ENCODE measurements around the gene TRAF2. TPM values are rescaled to one million over a fixed set of nuclear protein-coding genes. Genes with fewer than 3 reads are reported as not detected.
A peak's percentile ranks its signal among the peaks of the same experiment; 100 is the strongest.

Gene TRAF2
- total and polyA plus RNA-seq, 9 of the 15 experiments (the other 6 are each of a cell fraction or from before 2014, with no cell fraction given) = 0.24 to 45.2 (median 18.0) TPM

DNA sequence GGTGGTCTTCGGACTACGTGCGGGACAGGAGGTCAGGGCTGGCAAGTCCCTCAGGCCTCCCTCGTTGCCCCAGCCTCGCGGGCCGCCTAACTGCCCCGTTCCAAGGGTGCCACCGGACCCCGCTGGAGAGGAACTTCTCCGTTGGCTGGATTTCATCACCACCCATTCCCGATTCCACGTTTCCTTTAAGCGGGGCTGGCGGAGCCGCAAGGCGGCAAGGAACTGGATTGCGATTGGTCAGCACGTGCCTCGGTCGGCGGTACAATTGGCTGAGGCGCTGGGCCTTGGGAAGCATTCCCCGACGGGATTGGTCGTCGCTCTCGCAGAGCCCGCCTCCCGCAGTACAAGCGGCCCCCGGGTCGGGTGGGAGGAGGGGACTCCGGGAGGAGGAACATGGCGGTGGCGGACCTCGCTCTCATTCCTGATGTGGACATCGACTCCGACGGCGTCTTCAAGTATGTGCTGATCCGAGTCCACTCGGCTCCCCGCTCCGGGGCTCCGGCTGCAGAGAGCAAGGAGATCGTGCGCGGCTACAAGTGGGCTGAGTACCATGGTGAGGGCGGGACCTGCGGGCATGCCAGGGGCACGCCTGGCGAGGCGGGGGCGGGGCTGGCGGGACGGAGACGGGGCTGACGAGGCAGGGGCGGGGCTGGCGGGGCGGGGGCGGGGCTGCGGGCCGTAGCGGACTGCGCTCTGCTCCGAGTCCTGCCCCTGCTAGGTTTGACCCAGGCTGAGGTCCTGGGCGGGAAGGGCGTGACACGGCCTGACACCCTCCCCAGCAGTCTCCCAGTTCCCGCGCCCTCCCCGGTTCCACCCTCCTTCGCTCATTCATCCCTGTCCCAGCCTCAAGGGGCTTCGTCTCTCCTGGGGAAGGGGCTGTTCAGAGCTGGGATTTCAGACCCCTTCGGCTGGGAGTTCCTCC, 37.0 kb upstream of the TRAF2 start, which contains the start of gene PHPT1 (continued):
- TF ChIP-seq KDM5B (IDR thresholded peaks at IDR 0.05; ENCODE audit: insufficient replicate concordance, low read depth, low read length) = peak; percentile 92
- TF ChIP-seq MAZ (CRISPR knock-in tag; conservative IDR thresholded peaks at IDR 0.05 in 1 of 2, IDR thresholded peaks at IDR 0.05 in 1 of 2) = peak; percentile 94 to 96
- peak; percentile 15; the same call in 1 of the 2 replicates for TF ChIP-seq ZBTB7A (IDR thresholded peaks at IDR 0.05; ENCODE audit: borderline replicate concordance, control insufficient read depth, low read depth, low read length)
- TF ChIP-seq FOXM1 (IDR thresholded peaks at IDR 0.05; ENCODE audit: low read depth) = peak; percentile 86
- no peak; the same call in 1 of the 2 replicates for TF ChIP-seq FOXM1 (CRISPR knock-in tag; IDR thresholded peaks at IDR 0.05; ENCODE audit: low read depth)
- TF ChIP-seq, protein P1, sequence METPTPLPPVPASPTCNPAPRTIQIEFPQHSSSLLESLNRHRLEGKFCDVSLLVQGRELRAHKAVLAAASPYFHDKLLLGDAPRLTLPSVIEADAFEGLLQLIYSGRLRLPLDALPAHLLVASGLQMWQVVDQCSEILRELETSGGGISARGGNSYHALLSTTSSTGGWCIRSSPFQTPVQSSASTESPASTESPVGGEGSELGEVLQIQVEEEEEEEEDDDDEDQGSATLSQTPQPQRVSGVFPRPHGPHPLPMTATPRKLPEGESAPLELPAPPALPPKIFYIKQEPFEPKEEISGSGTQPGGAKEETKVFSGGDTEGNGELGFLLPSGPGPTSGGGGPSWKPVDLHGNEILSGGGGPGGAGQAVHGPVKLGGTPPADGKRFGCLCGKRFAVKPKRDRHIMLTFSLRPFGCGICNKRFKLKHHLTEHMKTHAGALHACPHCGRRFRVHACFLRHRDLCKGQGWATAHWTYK (CRISPR knock-in tag; IDR thresholded peaks at IDR 0.05) = peak; percentile 58; the same call in 1 of the 2 replicates
- TF ChIP-seq, protein P2, sequence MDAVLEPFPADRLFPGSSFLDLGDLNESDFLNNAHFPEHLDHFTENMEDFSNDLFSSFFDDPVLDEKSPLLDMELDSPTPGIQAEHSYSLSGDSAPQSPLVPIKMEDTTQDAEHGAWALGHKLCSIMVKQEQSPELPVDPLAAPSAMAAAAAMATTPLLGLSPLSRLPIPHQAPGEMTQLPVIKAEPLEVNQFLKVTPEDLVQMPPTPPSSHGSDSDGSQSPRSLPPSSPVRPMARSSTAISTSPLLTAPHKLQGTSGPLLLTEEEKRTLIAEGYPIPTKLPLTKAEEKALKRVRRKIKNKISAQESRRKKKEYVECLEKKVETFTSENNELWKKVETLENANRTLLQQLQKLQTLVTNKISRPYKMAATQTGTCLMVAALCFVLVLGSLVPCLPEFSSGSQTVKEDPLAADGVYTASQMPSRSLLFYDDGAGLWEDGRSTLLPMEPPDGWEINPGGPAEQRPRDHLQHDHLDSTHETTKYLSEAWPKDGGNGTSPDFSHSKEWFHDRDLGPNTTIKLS (IDR thresholded peaks at IDR 0.05; ENCODE audit: borderline replicate concordance, low read depth) = peak; percentile 90
- no peak for TF ChIP-seq GATAD2A (IDR thresholded peaks at IDR 0.05)
- TF ChIP-seq, protein P3, sequence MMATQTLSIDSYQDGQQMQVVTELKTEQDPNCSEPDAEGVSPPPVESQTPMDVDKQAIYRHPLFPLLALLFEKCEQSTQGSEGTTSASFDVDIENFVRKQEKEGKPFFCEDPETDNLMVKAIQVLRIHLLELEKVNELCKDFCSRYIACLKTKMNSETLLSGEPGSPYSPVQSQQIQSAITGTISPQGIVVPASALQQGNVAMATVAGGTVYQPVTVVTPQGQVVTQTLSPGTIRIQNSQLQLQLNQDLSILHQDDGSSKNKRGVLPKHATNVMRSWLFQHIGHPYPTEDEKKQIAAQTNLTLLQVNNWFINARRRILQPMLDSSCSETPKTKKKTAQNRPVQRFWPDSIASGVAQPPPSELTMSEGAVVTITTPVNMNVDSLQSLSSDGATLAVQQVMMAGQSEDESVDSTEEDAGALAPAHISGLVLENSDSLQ (IDR thresholded peaks at IDR 0.05) = peak; percentile 34; the same call in 1 of the 2 replicates
- peak; percentile 94 for TF ChIP-seq CEBPG (CRISPR knock-in tag; IDR thresholded peaks at IDR 0.05)
- TF ChIP-seq CEBPG (tag; conservative IDR thresholded peaks at IDR 0.05 in 1 of 2, IDR thresholded peaks at IDR 0.05 in 1 of 2) = peak; percentile 92 to 96
- TF ChIP-seq ETV5 (CRISPR knock-in tag; IDR thresholded peaks at IDR 0.05; ENCODE audit: low read depth) = 0 out of 2 replicates have a peak, but pooled peaks have one; percentile 17
- no peak for TF ChIP-seq PURB (CRISPR knock-in tag; IDR thresholded peaks at IDR 0.05; ENCODE audit: low read depth)
- TF ChIP-seq ZNF699 (CRISPR knock-in tag; IDR thresholded peaks at IDR 0.05; ENCODE audit: insufficient replicate concordance) = no peak
